HG03196 (cell line): ENCODE results near the gene YIPF2.
"Not testable (repeated sequence)": the region's sequence is repeated elsewhere in the genome, so short reads cannot be mapped to it uniquely, and the experiment has no call there.

Experiments used
- ATAC-seq: cut with Tn5 transposase; IDR thresholded peaks from one replicate; pipeline ENCODE4 v1.9.1; 2021; ENCODE audit not compliant: unreplicated experiment

Gene YIPF2

DNA sequence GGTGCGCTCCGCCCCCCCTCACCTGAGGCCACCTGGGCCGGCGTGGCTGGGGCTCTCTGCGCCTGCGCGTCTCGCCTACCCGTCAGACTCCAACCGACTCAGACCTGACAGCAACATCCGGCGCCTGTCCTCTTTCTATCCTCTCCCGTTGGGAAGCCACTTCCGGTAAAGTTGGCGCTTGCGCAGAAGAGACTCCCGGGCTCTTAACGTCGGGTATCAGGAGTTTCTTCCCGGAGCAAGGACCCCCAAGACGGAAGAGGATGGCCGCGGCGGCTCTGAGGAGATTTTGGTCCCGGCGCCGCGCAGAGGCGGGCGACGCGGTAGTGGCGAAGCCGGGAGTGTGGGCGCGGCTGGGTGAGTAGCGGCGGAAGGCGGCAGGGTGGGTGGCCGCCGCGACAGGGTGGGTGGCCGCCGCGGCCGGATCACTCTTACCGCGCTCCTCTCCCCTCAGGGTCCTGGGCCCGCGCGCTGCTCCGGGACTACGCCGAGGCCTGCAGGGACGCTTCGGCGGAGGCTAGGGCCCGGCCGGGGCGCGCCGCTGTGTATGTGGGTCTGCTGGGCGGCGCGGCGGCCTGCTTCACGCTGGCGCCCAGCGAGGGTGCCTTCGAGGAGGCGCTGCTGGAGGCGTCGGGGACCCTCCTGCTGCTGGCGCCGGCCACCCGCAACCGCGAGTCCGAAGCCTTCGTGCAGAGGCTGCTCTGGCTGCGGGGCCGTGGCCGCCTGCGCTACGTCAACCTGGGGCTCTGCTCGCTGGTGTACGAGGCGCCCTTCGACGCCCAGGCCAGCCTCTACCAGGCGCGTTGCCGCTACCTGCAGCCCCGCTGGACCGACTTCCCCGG lies at the start of gene YIPF2, which contains the start of gene TIMM29:
Gene YIPF2 (minus strand): TSS at position 77 of the 839 bp plus-strand sequence. CDS start 229 bp downstream, outside the sequence.
Gene TIMM29 (plus strand): TSS at position 249 of the 839 bp plus-strand sequence. CDS start 12 bp downstream, at position 261.
- peak; percentile 76 for ATAC-seq

DNA sequence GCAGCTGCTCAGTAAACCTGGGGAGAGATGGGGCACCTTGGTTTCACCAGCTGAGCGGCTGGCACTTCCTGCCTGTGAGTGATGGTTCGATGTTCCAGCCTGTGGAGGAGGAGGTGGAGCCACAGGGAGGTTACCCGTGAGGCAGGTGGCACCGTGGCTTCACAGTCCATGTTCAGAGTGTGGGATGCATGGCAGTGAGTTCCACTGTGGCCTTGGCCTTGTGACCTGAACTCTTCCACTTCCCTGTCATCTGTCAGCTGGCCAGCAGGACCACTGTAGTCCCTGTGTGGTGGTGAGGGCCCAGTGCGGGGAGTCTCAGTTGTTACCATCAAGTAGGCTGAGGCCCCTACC lies 49.3 kb upstream of the YIPF2 start:
- ATAC-seq = no peak

DNA sequence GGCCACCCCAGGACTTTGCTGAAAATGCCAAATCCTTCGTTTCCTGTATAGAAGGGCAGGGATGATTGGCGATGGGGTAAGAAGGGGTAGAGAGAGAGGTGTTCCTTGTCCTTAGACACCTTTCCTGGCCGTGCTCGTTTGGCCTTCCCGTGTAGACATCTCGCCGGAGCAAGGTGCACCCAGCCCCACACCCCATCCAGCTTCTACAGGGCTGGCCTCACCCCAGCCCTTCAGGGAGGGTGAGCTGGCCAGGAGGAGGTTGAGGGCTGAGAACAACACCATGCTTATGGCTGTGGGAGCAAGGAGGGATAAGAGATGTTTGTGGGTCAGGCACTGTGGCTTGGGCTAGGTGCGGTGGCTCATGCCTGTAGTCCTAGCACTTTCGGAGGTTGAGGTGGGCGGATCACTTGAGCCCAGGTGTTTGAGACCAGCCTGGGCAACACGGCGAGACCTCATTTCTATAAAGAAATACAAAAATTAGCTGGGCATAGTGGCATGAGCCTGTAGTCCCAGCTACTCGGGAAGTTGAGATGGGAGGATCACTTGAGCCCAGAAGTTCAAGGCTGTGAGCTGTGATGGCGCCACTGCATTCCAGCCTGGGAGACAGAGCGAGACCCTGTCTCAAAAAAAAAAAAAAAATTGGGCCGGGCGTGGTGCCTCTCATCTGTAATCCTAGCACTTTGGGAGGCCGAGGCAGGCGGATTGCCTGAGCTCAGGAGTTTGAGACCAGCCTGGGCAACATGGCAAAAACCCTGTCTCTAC lies 47.9 kb upstream of the YIPF2 start:
- no peak for ATAC-seq

DNA sequence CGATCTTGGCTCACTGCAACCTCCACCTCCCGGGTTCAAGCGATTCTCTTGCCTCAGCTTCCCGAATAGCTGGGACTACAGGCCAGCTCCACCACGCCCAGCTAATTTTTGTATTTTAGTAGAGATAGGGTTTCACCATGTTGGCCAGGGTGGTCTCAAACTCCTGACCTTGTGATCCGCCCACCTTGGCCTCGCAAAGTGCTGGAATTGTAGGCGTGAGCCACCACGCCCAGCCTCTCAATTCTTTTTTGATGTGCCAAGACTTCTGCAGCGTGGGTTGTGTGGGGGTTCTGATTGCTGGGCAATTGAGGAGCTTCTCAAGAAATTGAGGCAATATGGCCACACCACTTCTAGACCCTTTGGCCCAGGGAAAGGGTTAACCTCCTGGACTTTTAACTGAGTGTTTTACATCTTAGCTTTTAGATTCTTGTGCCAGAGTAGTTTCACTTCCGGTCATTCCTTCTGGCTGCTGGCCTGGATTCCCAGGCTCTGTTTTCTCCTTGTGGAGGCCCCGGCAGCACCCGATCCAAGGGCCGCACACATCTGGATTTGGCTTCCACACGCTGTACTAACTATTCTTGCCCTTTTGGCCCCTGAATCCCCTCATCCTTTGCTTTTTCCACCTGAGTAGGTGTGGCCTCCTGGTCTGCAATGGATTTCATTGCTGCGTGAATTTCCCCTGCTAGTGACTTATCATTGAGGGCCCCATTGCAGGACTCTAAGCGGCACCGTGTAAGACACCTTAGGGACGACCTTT lies 47.1 kb upstream of the YIPF2 start:
- no peak for ATAC-seq

- no peak for ATAC-seq
Observed at GRCh38 chr19:10971107-10971726, 42.8 kb upstream of the YIPF2 start.

GRCh38 chr19:10968527-10969135 lies 40.2 kb upstream of the YIPF2 start:
- ATAC-seq = no peak

DNA sequence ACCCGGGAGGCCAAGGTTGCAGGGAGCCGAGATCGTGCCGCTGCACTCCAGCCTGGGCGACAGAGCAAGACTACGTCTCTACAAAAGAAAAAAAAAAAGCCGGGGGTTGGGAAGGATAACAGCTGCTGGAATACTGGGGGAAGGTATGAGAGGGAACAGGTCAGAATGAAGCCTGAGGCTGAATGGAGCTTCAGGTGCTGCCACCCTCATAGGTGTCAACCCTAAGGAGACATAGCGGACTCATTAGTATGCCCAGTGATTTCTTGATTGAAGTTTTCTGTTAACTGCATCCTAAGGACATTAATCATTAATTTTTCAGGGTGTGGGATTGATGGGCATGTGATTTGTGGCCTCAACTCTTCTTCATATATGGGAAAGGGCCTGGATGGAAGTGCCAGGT lies 38.4 kb upstream of the YIPF2 start:
- no peak for ATAC-seq

- no peak for ATAC-seq
Observed at GRCh38 chr19:10965398-10965797, 37.0 kb upstream of the YIPF2 start.

DNA sequence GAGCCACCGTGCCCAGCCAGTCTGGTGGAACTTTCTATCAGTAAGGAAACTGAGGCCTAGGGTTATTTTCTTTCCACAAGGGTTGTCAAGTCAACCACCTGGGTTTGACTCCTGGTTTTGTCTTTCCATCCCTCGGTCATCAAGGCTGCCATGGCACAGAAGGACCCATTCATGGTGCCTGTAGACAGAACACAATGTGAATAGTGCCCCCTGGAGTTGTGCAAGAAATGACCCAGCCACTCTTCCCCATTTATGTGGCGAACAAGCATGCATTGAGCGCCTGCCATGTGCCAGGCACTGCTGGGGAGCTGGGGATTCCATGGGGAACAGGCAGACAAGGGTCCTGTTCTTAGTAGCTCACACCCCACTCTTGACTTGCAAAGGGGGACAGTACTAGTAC lies 36.5 kb upstream of the YIPF2 start:
- no peak for ATAC-seq

- no peak for ATAC-seq
Observed at GRCh38 chr19:10963865-10964264, 35.4 kb upstream of the YIPF2 start.

GRCh38 chr19:10962863-10963262 lies 34.4 kb upstream of the YIPF2 start:
- ATAC-seq = no peak

DNA sequence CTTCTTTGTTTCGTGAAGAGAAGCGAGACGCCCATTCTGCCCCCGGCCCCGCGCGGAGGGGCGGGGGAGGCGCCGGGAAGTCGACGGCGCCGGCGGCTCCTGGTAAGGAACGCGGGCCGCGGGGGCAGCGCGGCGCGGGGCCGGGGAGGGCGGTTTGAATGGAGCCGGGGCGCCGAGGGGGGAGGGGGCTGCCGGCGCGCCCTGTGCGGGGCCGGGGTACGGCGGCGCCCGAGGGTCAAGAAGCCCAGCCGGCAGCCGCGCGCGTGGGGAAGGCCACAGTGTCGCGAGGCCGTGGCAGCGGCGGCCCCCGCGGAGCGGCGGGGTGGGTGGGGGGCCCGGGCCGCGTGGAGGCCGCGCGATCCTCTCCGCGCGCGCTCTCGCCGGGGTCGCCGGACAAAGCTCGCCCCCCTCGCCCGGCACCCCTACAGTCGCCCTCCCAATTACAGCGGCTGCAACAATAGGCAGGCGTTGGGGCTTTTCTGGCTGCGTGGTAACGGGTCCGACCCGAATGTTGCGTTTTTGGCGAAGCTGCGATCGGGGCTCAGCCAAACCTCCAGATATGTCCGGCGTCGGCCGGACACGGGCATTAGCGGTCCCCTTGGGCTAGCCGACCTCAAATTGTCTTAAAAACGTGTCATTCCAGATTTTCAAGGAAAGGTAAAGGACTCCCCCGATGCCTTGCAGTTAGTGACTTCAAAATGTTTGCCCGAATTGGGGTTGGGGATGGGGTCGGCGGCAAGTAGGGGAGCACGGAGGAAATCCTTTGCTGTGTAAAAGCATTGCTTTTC lies 32.8 kb upstream of the YIPF2 start:
- ATAC-seq = peak; percentile 37

DNA sequence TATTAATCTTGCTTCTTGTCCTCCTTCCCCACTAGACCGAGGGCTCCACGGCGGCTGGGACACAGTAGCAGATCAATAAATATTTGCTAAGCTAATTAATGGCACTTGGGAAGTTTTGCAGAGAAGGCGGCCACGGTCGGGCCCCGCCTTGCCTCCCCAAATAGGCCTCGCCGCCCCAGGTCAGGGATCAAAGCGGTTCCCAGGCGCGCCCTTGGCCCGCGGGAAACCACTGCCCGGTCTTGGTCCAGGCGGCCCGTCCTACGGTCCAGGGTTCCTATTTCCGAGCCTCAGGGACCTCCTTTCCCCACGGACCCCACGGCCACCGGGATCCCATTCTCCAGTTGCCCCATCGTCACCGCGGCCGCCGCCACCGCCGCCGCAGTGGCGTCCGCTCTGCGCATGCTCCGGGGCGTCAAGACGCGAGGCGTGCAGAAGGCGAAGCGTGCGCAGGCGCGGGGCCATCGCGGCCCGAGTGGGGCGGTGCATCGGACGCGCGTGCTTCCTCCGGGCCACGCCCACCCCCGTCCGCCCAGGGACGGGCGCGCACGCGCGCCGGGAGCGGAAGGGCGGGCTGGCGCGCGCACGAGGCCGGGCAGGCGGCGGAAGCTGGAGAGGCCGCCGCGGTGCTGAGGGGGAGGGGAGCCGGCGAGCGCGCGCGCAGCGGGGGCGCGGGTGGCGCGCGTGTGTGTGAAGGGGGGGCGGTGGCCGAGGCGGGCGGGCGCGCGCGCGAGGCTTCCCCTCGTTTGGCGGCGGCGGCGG lies 32.1 kb upstream of the YIPF2 start, which contains the start of gene SMARCA4:
Gene SMARCA4 (plus strand): TSS at position 717 of the 759 bp plus-strand sequence. CDS start 23,122 bp downstream, outside the sequence.
- ATAC-seq = peak; percentile 66

DNA sequence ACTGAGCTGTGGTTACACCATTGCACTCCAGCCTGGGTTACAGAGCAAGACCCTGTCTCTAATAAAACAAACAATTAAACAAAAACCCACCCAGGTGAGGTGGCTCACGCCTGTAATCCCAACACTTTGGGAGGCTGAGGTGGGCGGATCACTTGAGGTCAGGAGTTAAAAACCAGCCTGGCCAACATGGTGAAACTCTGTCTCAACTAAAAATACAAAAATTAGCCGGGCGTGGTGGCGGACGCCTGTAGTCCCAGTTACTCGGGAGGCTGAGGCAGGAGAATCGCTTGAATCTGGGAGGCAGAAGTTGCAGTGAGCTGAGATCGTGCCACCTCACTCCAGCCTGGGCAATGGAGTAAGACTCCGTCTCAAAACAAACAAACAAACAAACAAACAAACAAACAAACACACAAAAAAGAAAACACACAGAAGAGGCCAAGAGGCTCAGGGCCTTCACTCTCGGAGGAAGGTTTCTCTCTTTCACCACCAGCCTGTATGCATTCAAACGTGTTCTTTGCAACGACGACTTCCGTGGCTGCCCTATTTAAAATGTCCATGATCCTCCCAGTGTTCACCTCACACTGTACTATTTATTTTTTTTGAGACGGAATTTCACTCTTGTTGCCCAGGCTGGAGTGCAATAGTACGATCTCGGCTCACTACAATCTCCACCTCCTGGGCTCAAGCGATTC lies 31.0 kb upstream of the YIPF2 start:
- ATAC-seq = not testable (repeated sequence)

DNA sequence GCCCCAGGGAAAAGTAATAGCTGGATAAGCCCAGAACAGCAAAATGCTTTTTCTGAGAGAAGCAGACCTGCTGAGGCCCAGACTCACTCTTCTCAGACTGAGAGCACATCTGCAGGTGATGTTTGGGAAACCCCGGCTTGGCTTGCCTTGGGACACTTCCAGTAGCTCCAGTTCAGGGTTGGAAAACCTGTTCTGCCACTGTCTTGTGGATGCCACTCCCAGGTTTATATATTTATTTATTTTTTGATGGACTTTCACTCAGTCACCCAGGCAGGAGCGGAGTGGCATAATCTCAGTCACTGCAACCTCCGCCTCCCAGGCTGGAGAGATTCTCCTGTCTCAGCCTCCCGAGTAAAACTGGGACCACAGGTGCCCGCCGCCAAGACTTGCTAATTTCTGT lies 24.4 kb upstream of the YIPF2 start:
- no peak for ATAC-seq

GRCh38 chr19:10946958-10947657 lies 18.7 kb upstream of the YIPF2 start:
- ATAC-seq = no peak

GRCh38 chr19:10945264-10945663 lies 16.8 kb upstream of the YIPF2 start:
- no peak for ATAC-seq

DNA sequence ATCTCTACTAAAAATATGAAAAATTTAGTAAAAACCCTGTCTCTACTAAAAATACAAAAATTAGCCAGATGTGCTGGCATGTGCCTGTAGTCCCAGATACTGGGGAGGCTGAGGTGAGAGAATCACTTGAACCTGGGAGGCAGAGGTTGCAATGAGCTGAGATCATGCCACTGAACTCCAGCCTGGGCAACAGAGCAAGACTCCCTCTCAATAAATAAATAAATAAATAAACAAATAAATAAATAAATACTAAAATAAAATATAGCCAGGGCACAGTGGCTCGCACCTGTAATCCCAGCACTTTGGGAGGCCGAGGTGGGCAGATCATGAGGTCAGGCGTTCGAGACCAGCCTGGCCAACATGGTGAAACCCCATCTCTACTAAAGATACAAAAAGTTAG lies 15.0 kb upstream of the YIPF2 start:
- ATAC-seq = not testable (repeated sequence)
